HFF-Myc (cell line): ENCODE measurements around the gene TSKU.

Source experiments
- DNase-seq: peaks from one replicate; pipeline ENCODE4 v3.0.0-alpha.2; 2011; ENCODE audit warnings: low read depth; ENCODE audit errors: extremely low read depth
- H3K4me3 ChIP-seq: replicated peaks from 2 replicates; pipeline ENCODE4 v1.5.1; 2011; ENCODE audit warnings: low read depth, mild to moderate bottlenecking, control low read depth, low read length
- TF ChIP-seq, protein P1 (sequence below): IDR thresholded peaks from 2 replicates; pipeline ENCODE4 v1.5.1; 2012; ENCODE audit warnings: mild to moderate bottlenecking, low read depth, low read length, control low read depth; ENCODE audit errors: missing control alignments

The TSKU gene

DNA sequence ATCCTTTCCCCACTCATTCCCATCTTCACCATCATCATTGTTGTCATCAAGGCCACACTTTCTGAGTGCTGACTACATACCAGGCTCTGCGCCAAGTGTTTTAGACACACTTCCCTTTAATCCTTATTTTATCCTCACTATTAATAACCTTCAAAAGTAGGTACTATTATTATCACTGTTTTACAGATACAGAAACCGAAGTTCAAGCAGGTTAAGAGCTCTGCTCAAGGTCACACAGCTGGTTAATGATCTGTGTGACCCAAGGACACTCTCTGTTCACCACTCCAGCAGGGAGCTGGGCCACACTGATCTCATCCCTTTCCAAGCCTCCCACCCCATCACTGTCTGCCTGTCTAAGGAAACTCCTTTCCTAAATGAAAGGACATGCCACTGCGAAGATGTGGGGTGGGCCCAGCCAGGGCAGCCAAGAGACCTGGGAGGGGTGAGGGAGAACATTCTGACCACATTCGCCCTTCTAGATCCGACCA is 17.2 kb upstream of the TSKU start:
- DNase-seq = no peak
- H3K4me3 ChIP-seq = no peak overlapping the region
- TF ChIP-seq, protein P1, sequence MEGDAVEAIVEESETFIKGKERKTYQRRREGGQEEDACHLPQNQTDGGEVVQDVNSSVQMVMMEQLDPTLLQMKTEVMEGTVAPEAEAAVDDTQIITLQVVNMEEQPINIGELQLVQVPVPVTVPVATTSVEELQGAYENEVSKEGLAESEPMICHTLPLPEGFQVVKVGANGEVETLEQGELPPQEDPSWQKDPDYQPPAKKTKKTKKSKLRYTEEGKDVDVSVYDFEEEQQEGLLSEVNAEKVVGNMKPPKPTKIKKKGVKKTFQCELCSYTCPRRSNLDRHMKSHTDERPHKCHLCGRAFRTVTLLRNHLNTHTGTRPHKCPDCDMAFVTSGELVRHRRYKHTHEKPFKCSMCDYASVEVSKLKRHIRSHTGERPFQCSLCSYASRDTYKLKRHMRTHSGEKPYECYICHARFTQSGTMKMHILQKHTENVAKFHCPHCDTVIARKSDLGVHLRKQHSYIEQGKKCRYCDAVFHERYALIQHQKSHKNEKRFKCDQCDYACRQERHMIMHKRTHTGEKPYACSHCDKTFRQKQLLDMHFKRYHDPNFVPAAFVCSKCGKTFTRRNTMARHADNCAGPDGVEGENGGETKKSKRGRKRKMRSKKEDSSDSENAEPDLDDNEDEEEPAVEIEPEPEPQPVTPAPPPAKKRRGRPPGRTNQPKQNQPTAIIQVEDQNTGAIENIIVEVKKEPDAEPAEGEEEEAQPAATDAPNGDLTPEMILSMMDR = no peak

DNA sequence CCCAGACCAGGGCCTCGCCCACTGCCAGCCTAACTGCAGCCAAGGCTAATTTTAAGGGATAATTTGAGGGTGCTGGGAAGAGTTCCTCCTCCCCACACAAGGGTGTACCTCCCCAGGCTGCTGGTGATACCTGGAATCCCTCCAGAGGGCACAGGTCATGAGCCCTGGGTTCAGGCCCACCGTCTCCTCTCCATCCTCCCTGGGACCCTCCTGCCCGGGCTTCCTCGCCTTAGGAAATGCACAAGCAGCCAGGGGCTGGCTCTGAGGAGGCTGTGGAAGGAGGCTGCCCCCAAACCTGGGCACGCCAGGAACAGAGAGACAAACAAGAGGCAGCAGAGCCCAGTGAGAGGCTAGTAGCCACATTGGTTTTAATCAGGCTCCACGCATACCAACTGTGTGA is 16.6 kb upstream of the TSKU start:
- no peak for DNase-seq
- H3K4me3 ChIP-seq = no peak overlapping the region
- TF ChIP-seq, protein P1 = no peak

DNA sequence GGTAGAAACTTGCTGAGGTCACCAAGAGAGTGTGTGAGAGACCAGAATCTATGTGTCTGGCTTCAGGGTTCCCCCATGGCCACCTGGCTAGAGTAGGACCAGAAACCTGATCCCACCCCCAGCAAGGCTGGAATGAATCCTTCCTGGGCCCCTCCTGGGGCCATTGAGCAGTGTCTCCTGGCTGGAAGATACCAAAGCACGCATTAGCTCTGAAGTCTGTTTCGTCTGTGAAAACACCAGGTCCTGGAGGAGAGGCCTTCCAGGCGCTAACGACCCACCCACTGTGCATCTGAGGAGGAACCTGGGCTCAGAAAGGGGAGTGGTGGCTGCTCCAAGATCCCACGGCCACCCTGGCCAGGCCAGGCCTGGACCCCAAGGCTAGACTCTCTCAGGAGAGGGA is 15.5 kb upstream of the TSKU start:
- DNase-seq = no peak
- TF ChIP-seq, protein P1 = no peak
- H3K4me3 ChIP-seq = no peak overlapping the region

DNA sequence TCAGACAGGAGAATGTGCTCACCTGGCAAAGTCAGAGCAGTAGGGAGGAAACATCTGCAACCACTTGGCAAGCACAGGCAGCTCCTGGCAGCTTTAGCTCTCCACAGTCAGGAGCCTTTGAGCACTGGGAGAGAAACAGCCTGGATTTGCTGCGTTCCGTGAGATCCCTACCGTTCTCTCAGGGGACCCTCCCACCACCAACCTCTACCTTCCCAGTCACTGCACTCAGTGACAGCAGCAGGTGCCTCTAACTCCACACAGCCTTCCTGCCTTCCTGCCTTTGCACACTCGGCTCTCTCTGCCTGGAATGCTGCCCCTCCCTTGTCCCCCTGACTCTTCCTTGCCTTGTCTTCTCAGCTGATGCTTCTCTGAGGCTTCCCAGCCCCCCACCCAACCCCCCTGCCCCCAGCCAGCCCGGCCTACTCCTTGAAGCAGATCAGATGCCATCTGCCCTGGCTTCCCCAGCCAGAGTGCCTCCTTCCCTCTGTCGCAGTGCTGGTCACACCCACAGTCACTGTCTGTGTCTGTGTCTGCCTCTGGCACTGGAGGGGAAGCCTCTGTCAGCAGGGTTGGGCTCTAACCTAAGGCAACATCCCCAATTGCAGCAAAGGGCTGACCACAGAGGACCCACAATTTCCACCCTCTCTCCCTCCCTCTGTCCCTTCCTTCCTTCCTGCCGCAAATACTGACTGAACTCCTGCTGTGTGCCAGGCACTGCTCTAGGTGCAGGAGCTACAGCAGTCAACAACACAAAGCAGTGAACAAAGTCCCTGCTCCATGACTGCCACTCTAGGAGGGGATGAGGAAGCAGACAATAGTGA is 14.9 kb upstream of the TSKU start:
- DNase-seq = no peak
- H3K4me3 ChIP-seq = no peak overlapping the region
- TF ChIP-seq, protein P1 = no peak

DNA sequence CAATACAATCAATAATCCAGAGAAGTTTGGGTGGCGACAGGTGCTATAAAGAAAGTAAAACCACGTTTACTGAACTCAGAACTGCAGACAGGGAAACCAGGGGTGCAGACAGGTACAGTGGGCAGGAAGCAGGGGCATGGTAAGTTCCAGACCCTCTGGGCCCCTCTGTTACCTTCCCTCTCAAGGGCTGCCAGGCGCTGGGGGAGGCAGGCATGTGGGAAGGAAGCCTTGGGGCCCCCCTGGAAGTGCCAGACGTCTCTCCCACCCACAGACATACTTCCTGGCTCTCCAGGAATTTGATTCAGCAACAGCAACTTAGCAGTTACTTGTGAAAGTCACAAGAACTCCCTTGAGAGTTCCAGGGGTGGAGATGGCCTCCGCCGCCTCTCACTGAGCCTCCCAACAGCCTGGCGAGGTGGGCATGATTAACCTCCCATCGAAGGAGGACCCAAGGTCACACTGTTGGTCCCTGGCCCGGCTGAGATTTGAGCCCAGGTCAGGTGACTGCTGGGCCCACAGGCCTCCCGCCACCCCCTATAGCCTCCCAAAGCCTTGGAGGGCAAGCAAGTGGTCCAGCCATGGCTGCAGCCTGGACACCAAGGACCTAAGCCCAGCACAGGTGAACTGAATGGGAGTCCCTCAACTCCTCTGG is 14.1 kb upstream of the TSKU start:
- no peak overlapping the region for H3K4me3 ChIP-seq
- no peak for DNase-seq
- TF ChIP-seq, protein P1 = no peak

DNA sequence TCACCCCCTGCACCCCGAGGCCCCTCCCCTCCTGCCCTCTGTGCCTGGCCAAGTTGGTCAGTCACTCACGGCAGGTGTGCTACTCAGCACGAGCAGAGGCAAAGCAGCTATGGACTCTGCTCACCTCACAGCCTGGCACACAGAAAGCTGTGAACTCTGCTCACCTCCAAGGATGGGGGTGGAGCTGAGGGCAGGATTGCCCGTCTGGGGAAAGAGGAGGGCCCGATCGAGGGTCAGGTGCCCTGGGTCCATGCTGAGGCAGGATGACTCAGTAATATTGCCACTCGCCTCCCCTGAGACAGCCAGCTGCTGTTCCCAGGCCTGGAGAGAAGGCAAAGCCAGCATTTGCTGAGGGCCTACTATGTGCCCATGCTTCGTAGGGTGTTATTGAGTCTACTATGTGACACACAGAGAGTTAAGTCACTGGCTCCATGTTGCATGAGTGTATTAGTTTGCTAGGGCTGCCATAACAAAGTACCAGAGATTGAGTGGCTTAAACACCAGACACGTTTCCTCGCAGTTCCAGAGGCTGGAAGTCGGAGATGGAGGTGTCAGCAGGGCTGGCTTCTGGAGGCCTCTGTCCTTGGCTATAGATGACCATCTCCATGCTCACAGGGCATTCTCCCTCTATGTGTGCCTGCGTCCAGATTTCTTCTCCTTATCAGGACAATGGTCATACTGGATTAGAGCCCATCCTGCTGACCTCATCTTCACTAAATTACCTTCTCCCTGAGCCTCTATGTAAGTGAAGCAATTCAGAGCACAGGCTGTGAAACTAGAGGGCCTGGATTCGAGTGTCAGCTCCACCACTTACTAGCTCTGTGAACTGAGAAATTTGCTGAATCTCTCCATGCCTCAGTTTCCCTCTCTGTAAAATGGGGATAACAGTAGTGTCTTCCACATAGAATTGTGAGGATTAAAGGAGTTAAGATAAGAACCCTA is 13.2 kb upstream of the TSKU start:
- no peak for DNase-seq
- no peak overlapping the region for H3K4me3 ChIP-seq

More for the DNA sequence above, 13.2 kb upstream of the TSKU start:
- TF ChIP-seq, protein P1 = no peak
